ENCODE data around the gene ATOX1.

Gene ATOX1

GRCh38 chr5:151766975-151767374 is 8.5 kb upstream of the ATOX1 start:
- DNase-seq: no peak

DNA sequence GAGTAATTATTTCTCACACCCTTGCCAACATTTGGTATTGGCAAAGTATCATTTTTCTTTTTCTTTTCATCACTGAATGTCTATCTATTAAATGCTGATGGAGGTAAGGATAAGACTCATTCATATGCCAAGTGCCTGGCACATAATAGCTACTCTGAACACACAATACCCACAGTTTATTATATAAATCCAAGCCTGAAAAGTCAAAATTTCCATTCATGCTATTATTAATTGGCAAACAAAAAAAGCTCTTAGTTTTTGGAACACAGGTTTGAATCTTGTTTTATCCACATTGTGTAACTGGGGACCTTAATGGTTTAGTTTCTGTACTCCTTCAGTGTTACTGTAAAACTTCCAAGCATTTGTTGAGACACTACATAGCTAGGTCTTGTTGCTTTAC is 6.4 kb upstream of the ATOX1 start:
- DNase-seq: no peak

DNA sequence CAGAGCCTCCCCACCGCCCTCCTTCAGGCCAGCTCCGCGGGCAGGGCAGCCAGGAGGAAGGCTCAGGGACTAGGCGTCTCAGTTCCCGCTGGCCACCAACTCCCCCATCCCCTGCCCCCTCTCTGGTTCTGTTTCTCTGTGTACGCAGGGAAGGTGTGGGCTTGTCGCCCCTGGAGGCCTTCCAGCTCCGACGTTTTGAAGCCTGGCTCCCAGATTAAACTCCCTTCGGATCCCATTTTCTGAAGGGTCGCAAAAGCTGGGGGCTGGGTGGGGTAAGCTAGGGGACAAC is 346 bp downstream of the ATOX1 start:
- no peak for DNase-seq

- no peak for DNase-seq
Measured at GRCh38 chr5:151757233-151758140, 944 bp downstream of the ATOX1 start.

- no peak for DNase-seq
Measured at GRCh38 chr5:151755383-151755782, 3.0 kb downstream of the ATOX1 start.

GRCh38 chr5:151751593-151751992 is 6.8 kb downstream of the ATOX1 start:
- no peak for DNase-seq

GRCh38 chr5:151751091-151751490 is 7.3 kb downstream of the ATOX1 start:
- DNase-seq: no peak

- no peak for DNase-seq
Measured at GRCh38 chr5:151750121-151750520, 8.3 kb downstream of the ATOX1 start.

DNA sequence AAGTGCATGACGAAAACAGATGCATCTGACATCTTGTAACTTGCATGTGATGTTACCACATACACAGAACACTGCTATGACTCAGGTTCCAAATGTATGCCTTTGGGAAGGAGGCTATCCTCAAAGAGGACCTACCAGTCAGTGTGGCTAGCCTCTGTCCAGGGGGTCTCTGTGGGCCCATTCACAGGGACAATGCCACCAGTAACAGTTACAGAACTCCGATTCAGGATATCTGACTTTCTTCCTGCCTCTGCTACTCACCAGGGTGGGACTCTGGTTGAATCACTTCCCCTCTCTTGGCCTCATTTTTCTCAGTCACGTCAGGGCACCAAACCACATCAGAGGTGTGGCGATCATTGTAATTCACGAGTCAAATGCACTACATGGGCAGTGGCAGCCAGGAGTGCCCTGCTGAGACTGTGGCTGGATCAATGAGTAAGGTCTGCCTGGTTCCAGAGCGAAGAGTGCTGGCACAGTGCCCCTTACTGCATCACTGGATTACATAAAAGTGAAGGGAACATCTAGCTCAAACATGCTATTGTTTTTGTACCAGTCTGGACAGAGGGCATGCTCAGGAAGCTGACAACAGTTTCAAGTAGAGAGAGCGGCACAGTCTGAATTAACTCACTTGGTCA is 13.2 kb downstream of the ATOX1 start:
- no peak for DNase-seq

- no peak for DNase-seq
Measured at GRCh38 chr5:151743530-151743929, 14.9 kb downstream of the ATOX1 start.

DNA sequence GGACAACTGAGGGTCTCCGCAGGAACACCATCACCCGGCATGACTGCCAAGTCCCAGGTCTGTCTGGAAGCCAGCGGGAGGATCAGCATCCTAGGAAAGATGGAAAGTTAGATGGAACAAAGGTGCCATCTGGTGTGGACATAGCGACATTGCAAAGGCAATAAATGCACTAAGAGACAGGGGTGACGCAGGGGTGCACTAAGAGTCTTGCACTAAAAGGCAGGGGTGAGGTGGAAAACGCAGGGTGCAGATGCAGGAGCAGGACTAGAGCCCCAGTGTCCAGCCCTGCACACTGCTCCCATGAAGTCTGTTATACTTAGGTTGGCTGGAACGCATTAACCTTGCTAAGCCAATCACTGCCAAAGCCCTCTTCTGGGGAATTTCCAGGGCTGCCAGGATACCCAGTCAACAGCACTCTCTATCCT is 15.5 kb downstream of the ATOX1 start:
- peak; percentile 77 for DNase-seq

- DNase-seq: no peak
Measured at GRCh38 chr5:151741678-151742423, 16.6 kb downstream of the ATOX1 start.

GRCh38 chr5:151740958-151741373 is 17.5 kb downstream of the ATOX1 start:
- no peak for DNase-seq

DNA sequence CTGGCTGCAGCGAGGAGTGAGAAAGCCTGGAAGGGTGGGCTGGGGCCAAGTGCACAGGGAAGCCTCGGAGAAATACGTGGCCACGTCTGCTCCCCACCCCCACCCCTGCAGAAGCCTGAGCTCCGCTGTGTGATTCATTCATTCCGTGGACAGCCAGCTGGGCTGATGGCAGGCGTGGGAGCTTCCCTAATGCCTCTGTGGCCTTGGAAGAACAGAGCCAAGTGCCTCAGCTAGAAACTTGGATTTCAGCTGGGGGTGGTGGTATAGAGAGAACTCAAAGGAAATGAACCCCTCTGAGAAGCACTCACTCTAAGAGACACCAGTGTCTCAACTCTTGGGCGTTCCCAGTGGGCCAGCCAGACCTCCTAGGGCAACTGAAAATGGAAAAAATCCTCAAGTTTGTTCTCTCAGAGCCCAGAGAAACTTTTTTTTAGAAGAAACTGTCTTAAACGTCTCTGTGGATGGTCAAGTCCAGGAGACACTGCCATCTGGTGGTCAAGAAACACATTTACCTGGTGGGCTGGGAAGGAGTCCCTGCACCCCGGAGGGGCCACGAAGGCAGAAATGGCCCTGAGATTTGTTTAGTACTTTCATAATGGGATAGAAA is 18.0 kb downstream of the ATOX1 start:
- DNase-seq: peak; percentile 88

GRCh38 chr5:151739939-151740335 is 18.5 kb downstream of the ATOX1 start:
- no peak for DNase-seq

GRCh38 chr5:151739395-151739794 is 19.0 kb downstream of the ATOX1 start:
- DNase-seq: no peak

DNA sequence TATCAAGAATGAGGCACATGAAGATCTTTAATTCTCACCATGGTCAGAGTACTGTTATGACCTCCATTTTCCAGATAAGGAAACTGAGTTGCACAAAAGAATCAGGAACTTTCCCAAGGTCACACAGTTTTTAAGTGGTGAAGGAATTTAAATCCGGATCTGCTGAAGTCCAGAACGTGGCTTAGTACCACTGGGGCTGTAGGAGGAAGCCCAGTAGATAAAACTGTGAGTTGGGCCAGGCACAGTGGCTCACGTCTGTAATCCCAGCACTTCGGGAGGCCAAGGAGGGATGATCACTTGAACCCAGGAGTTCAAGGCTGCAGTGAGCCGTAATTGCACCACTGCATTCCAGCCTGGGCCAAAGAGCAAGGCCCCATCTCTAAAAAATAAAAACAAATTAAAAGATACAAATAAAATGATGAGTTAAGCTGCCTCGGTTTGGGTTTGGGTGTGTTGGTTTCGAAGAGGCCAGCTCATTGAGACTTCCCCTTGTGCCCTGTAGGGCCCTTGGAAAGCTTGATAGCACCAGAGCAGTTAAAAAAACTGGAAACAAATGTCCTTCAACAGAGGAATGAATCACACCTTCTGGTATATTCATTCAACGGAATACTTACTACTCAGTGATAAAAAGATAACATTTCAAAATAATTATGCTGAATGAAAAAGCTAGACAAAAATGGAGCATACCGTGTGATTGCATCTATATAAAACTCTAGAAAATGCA is 20.1 kb downstream of the ATOX1 start:
- no peak for DNase-seq

DNA sequence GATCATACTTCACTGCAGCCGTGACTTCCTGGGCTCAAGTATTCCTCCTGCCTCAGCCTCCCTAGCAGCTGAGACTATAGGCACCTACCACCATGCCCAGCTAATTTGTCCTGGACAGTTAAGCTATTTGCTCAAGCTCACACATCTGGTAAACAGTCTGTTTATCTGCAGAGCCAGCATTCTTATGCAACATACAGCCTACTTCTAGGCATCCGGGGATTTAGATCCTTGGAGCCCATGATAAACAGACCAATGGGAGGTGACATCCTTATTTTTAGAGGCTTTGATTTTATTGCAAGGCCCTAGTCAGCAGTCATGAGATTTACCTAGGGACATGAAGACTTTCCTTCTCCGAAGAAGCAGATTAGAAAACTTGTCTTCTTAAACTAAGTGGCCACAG is 21.0 kb downstream of the ATOX1 start:
- no peak for DNase-seq

DNA sequence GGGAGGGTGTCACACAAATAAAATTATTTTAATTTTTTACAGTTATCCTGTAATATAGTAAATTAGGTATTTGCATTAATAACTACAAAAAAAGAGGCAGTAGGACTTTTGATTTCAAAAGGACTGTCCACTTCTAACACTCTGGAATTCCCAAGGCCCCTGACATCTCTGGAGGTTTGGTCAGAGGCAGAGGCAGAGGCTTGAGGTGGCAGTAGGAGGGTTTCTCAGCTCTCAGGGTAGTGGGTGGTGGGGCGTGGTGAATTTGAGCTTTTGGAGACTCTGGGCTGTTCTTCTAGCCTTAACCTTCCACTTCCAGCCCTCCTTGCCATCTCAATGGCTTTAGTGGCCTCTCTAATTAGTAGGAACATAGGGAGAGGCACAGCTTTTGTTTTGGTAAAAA is 22.8 kb downstream of the ATOX1 start:
- no peak for DNase-seq

DNA sequence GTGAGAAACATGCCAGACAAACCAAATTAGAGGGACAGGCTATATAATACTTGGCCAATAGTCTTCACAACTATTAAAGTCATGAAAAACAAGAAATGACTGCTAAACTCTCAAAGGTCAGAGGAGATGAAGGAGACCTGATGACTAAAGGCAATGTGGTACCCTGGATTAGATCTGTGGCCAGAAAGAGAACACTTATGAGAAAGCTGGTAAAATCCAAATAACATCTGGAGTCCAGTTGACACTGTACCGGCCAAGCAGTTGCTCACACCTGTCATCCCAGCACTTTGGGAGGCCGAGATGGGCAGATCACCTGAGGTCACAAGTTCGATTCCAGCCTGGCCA is 24.4 kb downstream of the ATOX1 start:
- DNase-seq: no peak

DNA sequence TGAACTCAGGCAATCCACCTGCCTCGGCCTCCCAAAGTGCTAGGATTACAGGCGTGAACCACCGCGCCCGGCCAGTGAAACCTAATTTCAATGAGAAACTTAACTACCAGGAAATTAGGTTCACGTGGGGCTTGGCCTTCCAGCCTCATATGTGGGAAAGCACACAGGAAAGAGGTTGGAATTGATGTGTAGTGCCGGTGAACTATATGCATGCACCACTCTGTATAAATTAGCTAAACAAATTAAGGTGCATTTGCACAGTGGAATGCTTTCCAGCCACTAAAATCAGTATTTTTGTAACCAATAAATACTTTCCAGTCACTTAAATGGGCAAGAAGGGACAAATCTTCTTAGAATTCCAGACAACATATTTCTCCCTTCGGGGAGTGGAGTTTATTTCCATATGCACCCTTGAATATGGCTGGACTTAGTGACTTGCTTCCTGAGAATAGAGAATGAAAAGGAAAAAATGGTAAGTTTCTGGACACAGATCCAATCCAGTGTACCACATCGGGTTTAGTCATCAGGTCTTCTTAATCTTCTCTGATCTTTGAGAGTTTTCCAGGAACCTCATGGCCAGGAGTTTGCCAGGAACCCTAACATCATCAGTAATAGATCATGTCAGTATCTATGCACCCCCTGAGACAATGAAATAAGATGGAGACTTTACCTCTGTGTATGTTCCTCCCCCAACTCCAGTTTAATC is 24.9 kb downstream of the ATOX1 start:
- no peak for DNase-seq

- DNase-seq: no peak
Measured at GRCh38 chr5:151730381-151730780, 28.1 kb downstream of the ATOX1 start.
